ENCODE measurements around the gene PXT1.

PXT1 gene

GRCh38 chr6:36479256-36479655, 36.6 kb upstream of the PXT1 start:
- DNase-seq (ENCODE audit: extremely low read depth, low read depth): no peak
- TF ChIP-seq, protein P1, sequence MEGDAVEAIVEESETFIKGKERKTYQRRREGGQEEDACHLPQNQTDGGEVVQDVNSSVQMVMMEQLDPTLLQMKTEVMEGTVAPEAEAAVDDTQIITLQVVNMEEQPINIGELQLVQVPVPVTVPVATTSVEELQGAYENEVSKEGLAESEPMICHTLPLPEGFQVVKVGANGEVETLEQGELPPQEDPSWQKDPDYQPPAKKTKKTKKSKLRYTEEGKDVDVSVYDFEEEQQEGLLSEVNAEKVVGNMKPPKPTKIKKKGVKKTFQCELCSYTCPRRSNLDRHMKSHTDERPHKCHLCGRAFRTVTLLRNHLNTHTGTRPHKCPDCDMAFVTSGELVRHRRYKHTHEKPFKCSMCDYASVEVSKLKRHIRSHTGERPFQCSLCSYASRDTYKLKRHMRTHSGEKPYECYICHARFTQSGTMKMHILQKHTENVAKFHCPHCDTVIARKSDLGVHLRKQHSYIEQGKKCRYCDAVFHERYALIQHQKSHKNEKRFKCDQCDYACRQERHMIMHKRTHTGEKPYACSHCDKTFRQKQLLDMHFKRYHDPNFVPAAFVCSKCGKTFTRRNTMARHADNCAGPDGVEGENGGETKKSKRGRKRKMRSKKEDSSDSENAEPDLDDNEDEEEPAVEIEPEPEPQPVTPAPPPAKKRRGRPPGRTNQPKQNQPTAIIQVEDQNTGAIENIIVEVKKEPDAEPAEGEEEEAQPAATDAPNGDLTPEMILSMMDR (IDR thresholded peaks at IDR 0.05; ENCODE audit: low read depth, low read length): no peak

- DNase-seq (ENCODE audit: extremely low read depth, low read depth): no peak
- TF ChIP-seq, protein P1 (IDR thresholded peaks at IDR 0.05; ENCODE audit: low read depth, low read length): no peak
Measured at GRCh38 chr6:36478051-36478526, 35.4 kb upstream of the PXT1 start.

- no peak for DNase-seq (ENCODE audit: extremely low read depth, low read depth)
- TF ChIP-seq, protein P1 (IDR thresholded peaks at IDR 0.05; ENCODE audit: low read depth, low read length): no peak
Measured at GRCh38 chr6:36469946-36470345, 27.3 kb upstream of the PXT1 start.

DNA sequence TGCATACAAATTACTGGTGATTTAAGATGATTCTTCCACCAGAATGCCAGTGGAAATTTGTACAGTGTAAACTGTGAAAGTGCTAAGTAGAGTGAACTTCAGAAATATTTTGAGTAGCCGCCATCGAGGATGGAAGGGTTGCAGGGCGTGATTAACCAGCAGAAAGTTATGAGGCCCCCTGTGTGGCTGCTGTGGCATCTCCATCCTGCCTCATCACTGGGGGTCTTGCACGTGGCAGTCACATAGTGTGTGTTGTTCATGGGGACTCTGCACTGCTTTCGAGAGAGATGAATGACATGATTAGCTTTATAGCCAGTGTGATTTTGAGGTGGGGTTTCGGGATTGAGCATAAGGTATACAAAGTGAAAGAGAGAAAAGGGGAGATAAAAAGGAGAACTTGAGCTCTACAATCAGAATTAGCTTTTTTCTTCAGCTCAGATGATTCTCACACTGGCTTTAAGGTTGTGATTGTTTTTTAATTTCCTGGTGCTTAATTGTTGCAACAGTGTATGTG, 26.6 kb upstream of the PXT1 start:
- no peak for DNase-seq (ENCODE audit: extremely low read depth, low read depth)
- TF ChIP-seq, protein P1 (IDR thresholded peaks at IDR 0.05; ENCODE audit: low read depth, low read length): no peak

DNA sequence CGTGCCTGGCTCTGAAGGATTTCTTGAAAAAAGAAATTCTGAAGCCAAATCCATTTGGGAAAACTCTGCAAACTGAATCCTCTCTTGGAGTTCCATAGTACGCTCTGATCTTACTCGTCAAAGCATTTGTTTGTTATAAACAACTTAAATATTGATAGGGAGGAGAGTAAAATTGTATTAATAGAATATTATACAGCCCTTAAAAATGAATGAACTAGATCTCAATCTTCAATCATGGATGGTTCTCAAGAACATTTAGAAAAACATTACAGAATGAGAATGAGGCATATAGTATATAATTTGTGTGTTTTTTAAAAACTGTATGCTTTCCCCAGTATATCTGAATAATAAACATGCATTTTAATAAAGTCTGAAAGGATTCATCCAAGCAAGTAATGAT, 25.0 kb upstream of the PXT1 start:
- TF ChIP-seq, protein P1 (IDR thresholded peaks at IDR 0.05; ENCODE audit: low read depth, low read length): no peak
- no peak for DNase-seq (ENCODE audit: extremely low read depth, low read depth)

DNA sequence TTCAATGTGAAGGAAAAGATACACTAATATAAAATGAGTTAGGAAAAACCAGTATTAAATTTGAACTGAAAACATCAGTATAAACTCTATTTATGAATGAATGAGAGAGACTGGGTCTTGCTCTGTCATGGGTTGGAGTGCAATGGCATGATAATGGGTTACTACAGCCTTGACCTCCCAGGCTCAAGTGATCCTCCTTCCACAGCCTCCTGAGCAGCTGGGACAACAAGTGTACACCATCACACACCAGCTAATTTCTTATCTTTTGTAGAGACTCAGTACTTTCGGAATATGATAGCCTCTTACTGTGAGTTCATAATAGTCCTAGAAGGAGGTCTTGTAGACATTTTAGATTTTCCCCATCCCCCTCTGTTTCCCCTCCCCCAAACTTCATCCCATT, 21.6 kb upstream of the PXT1 start:
- TF ChIP-seq, protein P1 (IDR thresholded peaks at IDR 0.05; ENCODE audit: low read depth, low read length): no peak
- no peak for DNase-seq (ENCODE audit: extremely low read depth, low read depth)

DNA sequence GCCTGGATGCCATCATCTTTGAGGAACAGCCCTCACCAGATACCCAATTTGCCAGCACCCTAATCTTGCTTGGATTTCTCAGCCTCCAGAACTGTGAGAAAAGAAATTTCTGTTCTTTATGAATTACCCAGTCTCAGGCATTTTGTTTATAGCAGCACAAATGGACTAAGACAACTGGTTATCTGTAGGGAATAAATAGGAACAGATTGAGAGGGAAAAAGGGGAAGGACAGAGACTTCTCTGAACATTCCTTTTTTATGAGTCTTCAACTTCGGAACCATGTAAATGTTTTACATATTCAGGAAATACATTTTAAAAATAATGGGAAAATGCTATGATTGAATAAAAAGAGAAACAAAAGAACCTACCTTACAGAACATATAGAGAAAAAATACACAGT, 21.0 kb upstream of the PXT1 start:
- TF ChIP-seq, protein P1 (IDR thresholded peaks at IDR 0.05; ENCODE audit: low read depth, low read length): no peak

More for the DNA sequence above, 21.0 kb upstream of the PXT1 start:
- DNase-seq (ENCODE audit: extremely low read depth, low read depth): no peak

All from AG09319 (cell line).